GM18519 (cell line): ENCODE results near the gene CYP51A1.
"Not testable (repeated sequence)": the region's sequence is repeated elsewhere in the genome, so short reads cannot be mapped to it uniquely, and the experiment has no call there.

Source experiments
- ATAC-seq: cut with Tn5 transposase; IDR thresholded peaks from one replicate; pipeline ENCODE4 v1.9.1; 2021; ENCODE audit warnings: mild to moderate bottlenecking, moderate library complexity; ENCODE audit not compliant: unreplicated experiment, low FRiP score

CYP51A1 gene

DNA sequence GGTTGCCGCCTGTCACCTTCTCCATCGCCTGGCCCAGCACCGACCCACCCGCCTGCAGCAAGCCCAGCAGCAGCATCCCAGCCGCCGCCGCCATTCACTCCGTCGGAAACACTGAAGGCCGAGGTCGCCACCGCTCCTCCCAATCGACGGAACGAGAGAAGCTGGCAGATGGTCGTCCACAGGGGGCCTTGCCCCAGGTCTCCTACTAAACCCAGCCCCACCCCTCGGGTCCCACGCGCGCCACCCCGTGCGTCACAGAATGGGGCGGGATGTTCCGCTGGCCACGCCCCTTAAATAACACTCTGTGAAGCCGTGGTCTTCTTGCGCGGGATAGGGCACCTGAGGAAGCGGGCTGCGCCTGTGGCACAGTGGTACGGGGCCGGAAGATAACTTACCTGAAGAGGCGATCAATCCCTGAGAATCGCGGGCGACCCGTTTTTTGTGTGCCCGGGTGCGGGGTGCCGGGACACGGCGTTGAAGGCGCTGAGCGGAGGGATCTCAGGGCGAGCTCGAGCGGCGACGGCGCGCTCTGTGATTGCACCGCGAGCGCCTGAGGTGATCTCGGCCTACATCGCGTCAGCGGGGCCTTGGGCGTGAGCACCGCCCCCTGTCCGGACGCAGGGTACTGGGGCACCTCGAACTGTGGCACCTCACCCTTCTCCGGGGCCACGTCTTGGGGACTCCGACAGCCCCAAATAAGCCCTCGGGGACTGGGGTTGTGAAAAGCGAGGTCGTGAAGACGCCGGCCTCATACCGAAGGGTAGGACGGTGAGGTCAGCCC is at the start of gene CYP51A1:
Gene CYP51A1, minus strand, starts transcription at position 207 of the 781 bp plus-strand sequence. Its CDS starts 113 bp downstream, at position 94.
- ATAC-seq, result peak; percentile 87

DNA sequence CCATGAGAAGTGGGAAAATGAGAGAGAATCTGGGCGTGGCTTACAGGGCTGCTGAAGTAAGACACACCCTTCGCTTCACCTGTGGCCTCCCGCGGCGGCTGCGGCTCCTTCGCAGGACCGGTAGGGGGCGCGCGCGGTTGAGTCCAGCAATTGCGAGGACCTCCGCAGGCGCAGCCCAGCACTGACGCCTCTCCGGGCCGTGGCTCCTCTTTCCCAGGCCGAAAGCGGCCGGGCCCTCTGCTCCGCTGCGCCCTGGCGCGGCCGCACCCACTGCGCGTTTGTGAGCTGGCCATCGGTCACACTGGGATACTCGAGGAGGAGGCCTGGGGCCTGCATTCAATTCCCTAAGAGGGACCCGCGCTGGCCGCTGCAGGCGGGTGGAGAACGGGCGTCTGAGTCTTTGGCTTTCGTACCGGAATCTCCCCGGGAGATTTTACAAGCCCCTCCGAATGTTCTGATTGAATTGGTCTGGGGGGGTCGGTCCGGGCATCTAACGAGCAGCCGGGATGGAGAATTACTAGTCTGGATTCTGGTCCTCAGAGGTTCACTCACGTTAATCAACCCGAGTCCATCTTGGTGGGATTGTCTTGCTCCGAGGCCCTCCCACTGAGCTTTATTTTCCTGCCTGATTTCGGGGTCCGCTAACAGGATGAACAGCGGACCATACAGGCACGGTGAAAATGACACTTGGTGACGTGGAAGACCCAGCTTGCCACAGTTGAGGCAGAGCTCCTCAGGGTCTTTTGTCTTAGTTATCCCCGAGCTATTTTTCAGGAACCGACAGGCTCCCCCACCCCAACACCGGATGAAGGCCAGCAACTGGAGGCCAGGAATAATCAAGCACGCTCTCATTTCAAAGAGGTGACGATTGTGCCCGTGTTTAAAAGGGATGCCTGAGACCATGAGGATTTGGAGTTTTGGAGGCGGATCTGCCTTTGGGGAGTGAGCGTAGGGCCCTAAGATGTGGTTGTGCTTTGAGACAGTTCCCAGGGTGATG is 44.9 kb upstream of the CYP51A1 start, which contains the start of gene LRRD1:
Gene LRRD1, minus strand, starts transcription at position 215 of the 997 bp plus-strand sequence. CDS start 13,940 bp downstream, outside the sequence.
- peak; percentile 98 for ATAC-seq

DNA sequence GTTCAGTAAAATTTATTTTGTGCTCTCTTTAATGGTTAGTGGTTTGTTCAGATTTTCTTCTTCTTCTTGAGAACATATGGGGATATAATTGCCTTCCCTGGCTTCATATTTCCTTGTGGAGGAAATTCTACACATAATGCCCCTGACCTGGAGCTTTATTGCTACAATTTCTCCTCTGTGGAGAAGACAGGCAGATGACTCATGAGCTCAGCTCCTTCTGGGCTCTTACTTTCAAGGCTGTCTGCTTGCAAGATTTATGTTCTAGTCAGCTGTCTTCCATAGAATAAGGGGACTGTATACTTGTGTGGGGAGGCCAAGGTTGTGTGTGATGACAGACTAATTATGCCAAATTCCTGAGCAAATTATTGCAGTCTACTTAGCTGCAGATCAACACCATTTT is 43.1 kb upstream of the CYP51A1 start:
- no peak for ATAC-seq

DNA sequence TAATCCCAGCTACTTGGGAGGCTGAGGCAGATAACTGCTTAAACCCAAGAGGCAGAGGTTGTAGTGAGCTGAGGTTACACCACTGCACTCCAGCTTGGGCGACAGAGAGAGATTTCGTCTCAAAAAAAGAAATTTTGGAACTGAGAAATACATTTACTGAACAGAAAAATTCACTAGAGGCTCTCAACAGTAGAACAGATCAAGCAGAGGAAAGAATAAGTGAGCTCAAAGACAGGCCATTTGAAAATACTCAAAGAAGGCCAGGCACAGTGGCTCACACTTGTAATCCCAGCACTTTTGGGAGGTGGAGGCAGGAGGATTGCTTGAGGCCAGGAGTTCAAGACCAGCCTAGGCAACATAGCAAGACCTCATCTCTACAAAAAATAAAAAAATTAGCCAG is 35.3 kb upstream of the CYP51A1 start:
- ATAC-seq, result not testable (repeated sequence)

DNA sequence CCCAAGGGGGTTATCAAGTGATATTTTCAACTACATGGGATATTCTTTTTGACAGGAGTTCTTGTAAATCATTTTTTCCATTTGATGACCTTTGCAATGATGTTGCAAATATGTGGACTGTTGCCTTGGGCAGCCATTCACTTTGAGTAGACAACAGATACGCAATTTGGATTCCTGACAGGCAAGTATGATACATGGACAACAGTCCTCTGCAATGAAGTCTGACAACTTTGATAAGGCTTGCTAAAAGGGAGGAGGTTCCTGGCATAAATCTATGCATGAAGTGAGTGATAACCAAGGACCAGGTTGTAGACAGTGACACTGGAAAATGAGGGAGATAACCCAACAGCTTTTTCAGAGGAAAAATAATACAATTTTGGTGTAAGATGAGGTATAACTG is 27.0 kb upstream of the CYP51A1 start:
- ATAC-seq, result no peak

DNA sequence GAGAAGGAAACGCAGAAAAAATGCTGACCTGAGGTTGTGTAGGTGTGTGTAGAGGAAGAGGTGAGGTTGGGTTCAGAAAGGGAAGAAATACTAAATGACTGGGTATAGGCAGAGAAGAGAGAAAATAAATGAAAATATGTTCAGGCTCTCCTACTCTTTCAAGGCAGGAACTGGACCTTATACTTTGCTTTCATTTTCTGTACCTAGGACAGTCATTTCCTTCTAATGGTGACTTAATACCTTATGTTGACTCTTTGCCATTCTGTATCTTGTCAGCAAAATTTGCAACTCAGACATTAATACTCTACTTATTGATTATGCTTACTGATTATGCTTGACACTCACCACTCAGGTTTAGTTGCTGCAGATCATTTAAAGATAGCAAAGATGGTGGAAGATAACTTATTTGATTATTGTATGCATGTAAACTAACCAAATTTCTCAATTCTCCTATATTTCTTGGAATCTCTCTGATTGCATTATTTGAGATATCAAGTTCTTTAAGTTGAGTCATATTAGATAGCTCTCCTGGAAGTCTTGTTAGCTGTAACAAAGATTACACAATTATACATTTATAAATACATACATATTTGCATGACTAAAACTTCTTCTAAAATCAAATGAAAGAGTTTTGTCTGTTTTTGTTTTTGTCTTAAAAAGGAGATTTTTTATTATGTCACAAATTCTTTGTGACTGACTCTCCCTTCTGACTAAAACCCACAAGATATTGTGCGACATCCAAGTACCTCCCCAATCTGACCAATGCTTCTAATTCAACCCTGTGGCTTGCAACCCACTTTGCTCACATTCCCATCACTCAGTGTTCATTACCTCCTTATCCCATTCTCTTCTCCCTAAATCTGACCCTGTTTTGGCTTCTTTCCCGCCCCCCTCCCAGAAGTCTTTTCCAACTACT is 24.6 kb upstream of the CYP51A1 start:
- peak; percentile 67 for ATAC-seq

DNA sequence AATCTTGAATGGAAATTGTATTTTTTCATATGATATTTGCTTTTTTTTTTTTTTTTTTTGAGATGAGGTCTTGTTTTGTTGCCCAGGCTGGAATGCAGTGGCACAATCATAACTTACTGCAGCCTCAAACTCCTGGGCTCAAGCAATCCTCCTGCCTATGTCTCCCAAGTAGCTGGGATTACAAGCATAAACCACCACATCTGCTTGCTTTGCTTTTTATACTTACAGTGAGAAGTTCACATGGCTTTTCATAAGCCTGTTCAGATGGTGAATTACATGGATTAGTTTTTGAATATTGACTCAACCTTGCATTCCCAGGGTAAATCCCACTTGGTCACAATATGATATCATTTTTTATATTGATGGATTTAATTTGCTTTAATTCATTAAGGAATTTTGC is 22.7 kb upstream of the CYP51A1 start:
- no peak for ATAC-seq

DNA sequence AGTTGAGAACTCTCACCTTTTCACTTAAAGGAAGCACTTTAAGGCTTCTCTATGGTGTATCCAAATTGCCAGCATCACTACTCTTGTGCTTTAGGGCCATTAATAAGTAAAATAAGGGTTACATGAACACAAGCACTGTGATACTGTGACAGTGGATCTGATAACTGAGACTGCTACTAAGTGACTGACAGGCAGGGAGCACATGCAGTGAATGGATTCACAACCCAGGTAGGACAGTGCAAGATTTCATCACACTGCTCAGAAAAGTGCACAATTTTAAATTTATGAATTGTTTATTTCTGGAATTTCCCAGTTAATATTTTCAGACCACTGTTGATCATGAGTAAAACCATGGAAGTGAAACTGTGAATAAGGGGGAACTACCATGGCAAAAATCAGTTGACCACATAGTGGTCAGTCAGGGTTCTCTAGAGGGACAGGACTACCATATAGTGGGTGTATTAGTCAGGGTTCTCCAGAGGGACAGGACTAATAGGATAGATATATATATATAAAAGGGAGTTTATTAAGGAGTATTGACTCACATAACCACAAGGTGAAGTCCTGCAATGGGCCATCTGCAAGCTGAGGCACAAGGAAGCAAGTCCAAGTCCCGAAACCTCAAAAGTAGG is 20.9 kb upstream of the CYP51A1 start:
- ATAC-seq, result no peak

DNA sequence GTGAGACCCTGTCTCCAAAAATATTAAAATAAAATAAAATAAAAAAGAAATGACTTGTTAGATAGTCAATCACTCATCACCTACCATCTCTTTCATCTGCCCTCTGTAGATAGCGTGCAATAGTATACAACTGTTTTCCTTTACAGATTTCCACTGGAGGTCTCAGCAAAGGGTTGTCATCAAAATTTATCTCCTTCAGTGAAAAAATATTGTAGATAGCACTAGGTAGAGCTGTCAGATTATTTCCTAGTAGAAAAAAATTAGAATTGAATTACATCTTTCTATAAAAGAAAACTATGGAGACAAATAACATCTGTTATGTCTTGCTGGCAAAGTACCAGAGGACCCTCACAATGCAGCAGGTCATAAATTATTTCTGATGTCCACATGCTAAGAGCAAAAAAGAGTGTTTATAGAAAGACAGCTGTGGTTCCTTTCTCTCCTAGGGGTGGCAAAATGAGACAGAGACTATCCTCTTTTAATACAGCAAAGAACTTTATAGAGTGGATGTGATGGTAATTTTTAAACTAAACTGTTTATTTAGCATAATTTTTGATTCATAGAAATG is 16.3 kb upstream of the CYP51A1 start:
- no peak for ATAC-seq

DNA sequence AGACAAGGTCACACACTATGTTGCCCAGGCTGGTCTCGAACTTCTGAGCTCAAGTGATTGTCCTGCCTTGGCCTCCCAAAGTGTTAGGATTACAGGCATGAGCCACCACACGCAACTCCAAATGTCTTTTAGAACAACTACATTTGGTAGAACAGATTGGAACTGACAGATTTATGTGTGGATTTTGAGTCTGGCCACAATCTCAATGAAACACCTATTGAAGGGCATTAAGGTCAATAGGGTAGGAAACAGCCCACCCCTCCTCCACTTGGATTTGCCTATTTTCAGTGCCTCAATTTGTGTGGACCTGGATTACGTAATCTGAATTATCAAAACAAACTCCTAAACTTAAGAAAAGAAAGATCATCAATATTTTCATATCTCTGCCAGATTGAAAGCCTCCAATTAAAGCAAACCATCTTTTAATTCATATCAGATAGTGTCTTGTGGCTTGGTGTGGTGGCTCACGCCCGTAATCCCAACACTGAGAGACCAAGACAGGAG is 15.5 kb upstream of the CYP51A1 start:
- no peak for ATAC-seq

DNA sequence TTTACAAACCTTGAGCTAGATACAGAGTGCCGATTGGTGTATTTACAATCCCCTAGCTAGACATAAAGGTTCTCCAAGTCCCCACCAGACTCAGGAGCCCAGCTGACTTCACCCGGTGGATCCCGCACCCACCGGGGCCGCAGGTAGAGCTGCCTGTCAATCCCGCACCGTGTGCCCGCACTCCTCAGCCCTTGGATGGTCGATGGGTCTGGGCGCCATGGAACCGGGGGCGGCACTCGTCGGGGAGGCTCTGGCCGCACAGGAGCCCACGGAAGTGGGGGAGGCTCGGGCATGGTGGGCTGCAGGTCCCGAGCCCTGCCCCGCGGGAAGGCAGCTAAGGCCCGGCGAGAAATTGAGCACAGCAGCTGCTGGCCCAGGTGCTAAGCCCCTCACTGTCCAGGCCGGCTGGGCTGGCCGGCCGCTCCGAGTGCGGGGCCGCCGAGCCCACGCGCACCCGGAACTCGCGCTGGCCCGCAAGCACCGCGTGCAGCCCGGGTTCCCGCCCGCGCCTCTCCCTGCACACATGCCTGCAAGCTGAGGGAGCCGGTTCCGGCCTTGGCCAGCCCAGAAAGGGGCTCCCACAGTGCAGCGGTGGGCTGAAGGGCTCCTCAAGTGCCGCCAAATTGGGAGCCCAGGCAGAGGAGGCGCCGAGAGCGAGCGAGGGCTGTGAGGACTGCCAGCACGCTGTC is 9.1 kb upstream of the CYP51A1 start:
- ATAC-seq, result not testable (repeated sequence)

DNA sequence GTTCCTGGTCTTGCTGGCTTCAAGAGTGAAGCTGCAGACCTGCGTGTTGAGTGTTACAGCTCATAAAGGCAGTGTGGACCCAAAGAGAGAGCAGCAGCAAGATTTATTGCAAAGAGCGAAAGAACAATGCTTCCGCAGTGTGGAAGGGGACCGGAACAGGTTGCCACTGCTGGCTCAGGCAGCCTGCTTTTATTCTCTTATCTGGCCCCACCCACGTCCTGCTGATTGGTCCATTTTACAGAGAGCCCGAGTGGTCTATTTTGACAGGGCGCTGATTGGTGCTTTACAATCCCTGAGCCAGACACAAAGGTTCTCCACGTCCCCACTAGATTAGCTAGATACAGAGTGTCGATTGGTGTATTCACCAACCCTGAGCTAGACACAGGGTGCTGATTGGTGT is 8.5 kb upstream of the CYP51A1 start:
- not testable (repeated sequence) for ATAC-seq

DNA sequence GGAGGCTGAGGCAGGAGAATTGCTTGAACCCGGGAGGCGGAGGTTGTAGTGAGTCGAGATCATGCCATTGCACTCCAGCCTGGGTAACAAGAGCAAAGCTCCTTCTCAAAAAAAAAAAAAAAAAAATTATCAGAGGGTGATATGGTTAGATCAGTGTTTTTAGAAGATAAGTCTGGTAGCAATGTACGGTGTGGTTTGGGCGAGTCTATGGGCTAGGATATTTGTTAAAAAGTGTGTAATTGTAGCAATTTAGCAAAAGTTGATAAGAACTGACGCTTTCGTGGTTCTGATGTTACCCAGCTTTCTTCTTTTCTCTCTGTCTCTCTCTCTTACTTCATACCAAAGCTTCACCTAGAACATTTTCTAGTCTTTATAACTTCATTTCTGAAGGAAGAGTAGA is 6.9 kb upstream of the CYP51A1 start:
- no peak for ATAC-seq

DNA sequence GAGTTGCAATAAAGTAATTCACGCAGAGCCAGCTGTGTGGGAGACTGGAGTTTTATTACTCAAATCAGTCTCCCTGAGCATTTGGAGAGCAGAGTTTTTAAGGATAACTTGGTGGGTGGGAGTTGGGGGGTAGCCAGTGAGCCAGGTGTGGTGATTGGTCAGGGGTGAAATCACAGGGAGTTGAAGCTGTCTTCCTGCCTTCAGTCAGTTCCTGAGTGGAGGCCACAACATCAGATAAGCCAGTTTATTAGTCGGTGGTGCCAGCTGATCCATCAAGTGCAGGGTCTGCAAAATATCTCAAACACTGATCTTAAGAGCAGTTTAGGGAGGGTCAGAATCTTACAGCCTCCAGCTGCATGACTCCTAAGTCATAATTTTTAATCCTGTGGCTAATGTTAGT is 3.3 kb upstream of the CYP51A1 start:
- no peak for ATAC-seq

DNA sequence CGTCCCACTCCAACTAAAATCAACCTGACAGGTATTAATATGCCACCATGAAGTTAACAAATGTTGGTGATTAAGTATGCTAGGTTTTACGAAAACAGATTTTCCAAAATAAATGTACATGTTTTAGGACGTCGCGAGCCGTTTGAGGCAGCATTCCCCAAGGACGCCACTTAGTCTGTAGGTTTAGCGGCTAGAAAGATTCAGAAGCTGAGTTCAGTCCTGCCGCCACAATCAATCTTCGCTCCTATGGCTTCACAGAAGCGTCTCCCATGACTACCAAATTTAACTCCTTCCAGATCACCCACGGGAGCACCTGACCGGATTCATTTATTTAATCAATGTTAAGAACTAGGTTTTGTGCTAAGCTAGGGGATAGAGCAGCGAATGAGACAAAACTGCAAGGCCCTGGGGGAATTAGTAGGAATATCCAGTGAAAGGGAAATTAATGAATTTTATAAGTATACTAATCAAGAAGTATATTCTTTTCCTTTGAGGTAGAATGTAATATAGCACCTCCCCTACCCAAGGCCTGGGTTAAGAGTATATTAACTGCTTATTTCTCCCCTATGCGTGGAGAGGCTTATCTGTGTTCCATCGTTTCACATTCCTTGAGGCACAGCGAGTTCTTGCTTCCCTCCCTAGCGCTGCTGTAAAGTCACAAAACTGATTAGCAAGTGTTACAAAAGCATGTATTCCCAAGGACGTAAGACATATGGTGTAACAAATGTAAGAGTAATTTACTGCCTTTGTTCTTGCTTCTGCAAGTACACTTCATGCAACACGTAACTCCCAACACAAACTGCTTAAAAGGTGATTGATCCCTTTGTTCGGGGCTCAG is 994 bp upstream of the CYP51A1 start:
- no peak for ATAC-seq

DNA sequence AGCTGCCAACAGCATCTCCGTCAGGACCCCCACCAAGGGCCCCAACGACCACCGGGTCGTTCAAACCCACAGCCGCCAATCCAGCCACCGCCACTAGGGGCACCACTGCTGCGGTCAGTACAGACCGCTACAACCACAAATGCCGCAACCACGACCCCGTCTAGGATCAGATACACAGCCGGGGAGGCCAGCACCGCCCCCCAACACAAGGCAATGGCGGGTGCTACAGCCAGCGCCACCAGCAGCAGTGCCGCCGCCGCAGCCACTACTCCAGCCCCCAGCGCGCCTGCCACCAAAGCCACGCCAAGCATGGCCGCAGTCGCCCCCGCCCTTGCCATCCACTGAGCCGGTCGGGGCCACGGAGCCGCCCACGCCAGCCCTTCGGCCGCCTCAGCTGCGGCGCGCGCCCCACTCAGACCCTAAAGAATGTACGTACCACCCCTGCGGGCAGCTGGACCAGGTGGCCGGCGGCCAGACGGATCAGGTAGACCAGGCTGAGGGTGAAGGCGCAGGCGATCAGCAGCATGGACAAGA is 473 bp downstream of the CYP51A1 start:
- no peak for ATAC-seq

DNA sequence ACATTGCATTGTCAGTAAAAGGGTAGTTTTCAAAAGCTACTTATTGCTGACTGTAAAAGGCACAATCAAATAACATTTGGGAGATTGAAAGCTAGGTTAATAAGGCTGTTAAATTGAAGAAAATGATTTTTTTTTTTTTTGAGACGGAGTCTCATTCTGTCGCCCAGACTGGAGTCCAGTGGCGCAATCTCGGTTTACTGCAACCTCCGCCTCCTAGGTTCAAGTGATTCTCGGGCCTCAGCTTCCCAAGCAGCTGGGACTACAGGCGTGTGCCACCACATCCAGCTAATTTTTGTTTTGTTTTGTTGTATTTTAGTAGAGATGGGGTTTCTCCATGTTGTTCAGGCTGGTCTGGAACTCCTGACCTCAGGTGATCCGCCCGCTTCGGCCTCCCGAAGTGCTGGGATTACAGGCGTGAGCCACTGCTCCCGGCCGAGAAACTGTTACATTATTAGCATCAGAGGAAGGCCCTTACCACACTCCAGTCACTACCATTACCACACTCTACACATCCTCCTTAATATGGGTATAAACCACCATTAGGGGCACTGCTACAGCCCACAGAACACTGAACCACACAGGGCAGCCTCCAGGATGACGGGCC is 1.0 kb downstream of the CYP51A1 start:
- ATAC-seq, result no peak
